ENCODE data around the gene HTN3.
A peak's percentile ranks its signal among the peaks of the same experiment; 100 is the strongest.
"Not testable (repeated sequence)": the region's sequence is repeated elsewhere in the genome, so short reads cannot be mapped to it uniquely, and the experiment has no call there.

Gene HTN3

GRCh38 chr4:70028159-70028558 is at the start of gene HTN3:
Gene HTN3, plus strand, starts transcription at chr4:70028459. Its CDS starts 2,282 bp downstream, at chr4:70030741.
- peak; percentile 52 for FAIRE-seq

GRCh38 chr4:69984030-69984443 is 44.2 kb upstream of the HTN3 start:
- DNase-seq (ENCODE audit: low spot score) (peak; percentile 44), FAIRE-seq (no peak)

More at GRCh38 chr4:70028159-70028558, at the start of gene HTN3:
- not testable (repeated sequence) for DNase-seq (ENCODE audit: low spot score)

- FAIRE-seq (no peak), DNase-seq (ENCODE audit: low spot score) (no peak)
Measured at GRCh38 chr4:69986663-69987062, 41.6 kb upstream of the HTN3 start.

DNA sequence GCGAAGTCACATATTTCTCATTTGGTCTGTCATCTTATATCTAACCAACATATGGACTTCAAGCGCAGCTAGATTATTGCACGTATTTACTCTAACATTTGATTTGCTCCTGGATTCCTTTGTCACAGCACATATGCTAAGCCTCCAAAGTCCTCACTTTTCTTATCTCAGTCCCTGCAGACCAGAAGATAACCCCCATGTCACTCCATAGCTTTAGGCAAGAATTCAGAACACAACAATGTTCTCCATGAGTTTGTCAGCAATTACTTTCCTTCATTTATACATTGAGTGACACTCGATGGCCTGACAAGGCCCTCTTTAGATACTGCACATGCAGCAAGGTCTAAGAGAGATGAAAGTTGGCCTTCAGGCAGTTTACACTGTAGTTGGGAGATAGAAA is 37.2 kb upstream of the HTN3 start:
- FAIRE-seq (no peak), DNase-seq (ENCODE audit: low spot score) (no peak)

GRCh38 chr4:69994782-69995181 is 33.5 kb upstream of the HTN3 start:
- DNase-seq (ENCODE audit: low spot score) (no peak), FAIRE-seq (no peak)

GRCh38 chr4:69995526-69996016 is 32.7 kb upstream of the HTN3 start, which contains the start of gene STATH:
Gene STATH, plus strand, starts transcription at chr4:69995966. Its CDS starts 2,472 bp downstream, at chr4:69998438.
- no peak for FAIRE-seq
- no peak for DNase-seq (ENCODE audit: low spot score)

DNA sequence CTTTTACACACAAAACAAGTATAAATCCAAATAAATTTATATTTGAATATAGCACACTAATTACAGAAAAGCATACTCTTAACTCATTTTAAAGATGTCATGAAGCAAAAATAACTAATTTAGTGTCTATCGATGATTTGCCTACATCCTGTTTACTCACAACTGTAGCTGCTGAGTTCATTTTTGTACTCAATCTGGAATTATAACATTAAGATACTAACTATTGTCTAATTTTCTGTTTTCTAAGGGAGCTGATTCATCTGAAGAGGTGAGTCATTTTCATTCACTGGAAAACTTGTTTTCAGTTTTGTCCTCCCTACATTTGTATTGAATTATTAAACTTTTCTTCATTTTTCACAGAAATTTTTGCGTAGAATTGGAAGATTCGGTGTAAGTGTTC is 28.8 kb upstream of the HTN3 start:
- DNase-seq (ENCODE audit: low spot score) (no peak), FAIRE-seq (no peak)

DNA sequence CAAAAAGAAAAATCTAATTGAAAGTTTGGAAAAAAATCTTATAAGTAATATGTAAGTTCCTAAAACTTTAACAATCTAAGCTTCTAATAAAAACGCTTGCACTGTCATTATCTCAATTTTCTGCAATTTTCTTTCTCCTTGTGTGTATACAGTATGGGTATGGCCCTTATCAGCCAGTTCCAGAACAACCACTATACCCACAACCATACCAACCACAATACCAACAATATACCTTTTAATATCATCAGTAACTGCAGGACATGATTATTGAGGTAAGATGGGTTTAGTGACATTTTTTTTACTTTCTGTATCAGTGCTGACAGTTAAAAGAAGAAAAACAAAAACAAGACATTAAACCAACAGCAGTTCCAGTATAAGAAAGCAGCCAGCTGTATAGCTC is 27.5 kb upstream of the HTN3 start:
- FAIRE-seq = no peak
- no peak for DNase-seq (ENCODE audit: low spot score)

DNA sequence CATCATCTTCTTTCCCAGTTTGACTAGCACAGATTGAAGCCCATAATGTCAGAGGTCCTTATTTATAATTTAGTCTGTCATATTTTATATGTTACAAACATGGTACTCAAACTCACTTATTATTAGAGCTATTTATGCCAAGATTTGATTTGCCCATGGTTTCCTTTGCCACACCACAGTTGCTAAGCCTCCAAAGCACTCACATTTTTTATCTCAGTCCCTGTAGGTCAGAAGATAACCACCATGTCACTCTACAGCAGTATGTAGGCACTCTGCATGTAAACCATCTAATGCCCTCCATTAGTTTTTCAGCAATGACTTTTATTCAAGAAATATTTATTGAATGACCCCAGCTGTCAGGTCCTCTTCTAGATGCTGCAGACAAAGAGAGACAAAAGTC is 25.8 kb upstream of the HTN3 start:
- no peak for DNase-seq (ENCODE audit: low spot score)

GRCh38 chr4:70008771-70009170 is 19.5 kb upstream of the HTN3 start:
- FAIRE-seq = no peak
- no peak for DNase-seq (ENCODE audit: low spot score)

More for the DNA sequence above, 25.8 kb upstream of the HTN3 start:
- no peak for FAIRE-seq

DNA sequence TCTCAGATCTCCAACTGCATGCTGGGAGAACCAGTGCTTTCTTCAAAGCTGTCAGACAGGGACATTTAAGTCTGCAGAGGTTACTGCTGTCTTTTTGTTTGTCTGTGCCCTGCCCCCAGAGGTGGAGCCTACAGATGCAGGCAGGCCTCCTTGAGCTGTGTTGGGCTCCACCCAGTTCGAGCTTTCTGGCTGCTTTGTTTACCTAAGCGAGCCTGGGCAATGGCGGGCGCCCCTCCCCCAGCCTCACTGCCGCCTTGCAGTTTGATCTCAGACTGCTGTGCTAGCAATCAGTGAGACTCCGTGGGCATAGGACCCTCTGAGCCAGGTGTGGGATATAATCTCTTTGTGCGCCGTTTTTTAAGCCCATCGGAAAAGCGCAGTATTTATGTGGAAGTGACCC is 9.3 kb upstream of the HTN3 start:
- DNase-seq (ENCODE audit: low spot score); FAIRE-seq: not testable (repeated sequence)

DNA sequence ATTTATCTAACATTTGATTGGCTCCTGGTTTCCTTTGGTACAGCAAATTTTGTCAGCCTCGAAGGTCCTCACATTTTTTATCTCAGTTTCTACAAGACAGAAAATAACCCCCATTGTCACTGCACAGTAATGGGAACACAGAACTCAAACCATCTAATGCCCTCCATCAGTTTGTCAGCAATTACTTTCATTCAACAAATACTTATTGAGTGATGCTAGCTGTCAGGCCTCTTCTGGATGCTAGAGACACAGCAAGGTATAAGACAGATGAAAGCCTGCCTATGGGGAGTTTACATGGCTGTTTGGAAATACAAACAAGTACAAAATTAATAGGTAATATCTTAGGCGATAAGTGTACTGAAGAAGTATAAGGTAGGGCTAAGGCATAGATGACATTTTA is 5.0 kb upstream of the HTN3 start:
- DNase-seq (ENCODE audit: low spot score) (no peak), FAIRE-seq (no peak)

DNA sequence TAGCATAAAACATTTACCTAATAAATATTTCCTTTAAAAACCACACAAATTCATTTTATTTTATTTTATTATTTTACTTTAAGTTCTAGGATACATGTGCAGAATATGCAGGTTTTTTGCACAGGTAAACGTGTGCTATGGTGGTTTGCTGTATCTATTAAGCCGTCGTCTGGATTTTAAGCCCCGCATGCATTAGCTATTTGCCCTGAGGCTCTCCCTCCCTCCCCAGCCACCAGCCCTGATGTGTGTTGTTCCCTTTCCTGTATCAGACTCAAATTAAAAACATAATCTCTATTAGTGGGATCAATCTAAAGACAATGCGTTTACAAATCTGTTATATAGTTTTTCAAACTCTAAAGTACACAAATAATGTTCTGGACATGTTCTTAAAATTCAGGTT is 1.2 kb upstream of the HTN3 start:
- DNase-seq (ENCODE audit: low spot score) (no peak), FAIRE-seq (no peak)

- DNase-seq (ENCODE audit: low spot score); FAIRE-seq: not testable (repeated sequence)
Measured at GRCh38 chr4:70037559-70037958, 9.3 kb downstream of the HTN3 start.

- not testable (repeated sequence) for DNase-seq (ENCODE audit: low spot score); FAIRE-seq
Measured at GRCh38 chr4:70039928-70040327, 11.7 kb downstream of the HTN3 start.

DNA sequence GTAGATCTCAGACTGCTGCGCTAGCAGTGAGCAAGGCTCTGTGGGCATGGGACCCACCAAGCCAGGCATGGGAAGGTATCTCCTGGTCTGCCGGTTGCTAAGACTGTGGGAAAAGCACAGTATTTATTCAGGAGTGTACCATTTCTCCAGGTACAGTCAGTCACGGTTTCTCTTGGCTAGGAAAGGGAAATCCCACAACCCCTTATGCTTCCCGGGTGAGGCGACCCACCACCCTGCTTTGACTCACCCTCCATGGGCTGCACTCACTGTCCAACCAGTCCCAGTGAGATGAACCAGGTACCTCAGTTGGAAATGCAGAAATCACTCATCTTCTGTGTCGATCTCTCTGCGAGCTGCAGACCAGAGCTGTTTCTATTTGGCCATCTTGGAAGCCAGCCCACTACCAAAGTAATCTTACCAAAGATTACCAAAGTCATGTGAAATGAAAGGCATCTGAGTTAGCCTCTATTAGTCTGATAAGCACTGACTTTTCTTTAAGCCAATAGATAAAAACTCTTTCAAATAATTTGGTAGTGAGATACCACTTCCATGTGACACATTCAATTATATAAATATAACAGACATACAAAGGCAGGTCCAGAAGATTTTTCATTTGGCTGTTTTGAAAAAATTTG is 13.5 kb downstream of the HTN3 start:
- DNase-seq (ENCODE audit: low spot score) (no peak), FAIRE-seq (no peak)

GRCh38 chr4:70050138-70050537 is 21.9 kb downstream of the HTN3 start, which contains the start of gene HTN1:
Gene HTN1, plus strand, starts transcription at chr4:70050438. Its CDS starts 2,639 bp downstream, at chr4:70053077.
- FAIRE-seq = peak; percentile 76
- not testable (repeated sequence) for DNase-seq (ENCODE audit: low spot score)

DNA sequence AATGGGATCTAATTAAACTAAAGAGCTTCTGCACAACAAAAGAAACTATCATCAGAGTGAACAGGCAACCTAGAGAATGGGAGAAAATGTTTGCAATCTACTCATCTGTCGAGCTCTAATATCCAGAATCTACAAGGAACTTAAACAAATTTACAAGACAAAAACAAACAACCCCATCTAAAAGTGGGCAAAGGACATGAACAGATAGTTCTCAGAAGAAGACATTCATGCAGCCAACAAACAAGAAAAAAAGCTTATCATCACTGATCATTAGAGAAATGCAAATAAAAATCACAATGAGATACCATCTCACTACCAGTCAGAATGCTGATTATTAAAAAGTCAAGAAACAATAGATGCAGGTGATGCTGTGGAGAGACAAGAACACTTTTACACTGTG is 28.3 kb downstream of the HTN3 start:
- not testable (repeated sequence) for DNase-seq (ENCODE audit: low spot score); FAIRE-seq

DNA sequence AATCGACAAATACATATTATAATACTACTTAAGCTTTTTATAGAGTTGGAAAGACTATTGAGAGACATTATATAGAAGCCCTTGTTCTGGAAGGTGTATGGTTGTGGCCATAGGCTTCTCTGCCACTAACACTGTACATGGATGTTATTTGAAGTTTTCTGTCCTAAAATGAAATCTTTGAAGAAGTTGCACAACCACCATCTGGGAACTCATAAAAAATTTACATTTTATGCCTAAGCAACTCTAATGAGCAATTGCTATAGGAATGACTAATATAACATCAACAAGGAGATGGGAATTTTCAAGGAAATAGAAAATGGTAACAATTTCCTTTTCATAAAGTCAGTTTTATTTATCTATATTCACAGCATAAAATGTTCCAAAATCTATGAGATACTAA is 29.4 kb downstream of the HTN3 start:
- DNase-seq (ENCODE audit: low spot score) (no peak), FAIRE-seq (no peak)

- FAIRE-seq (no peak), DNase-seq (ENCODE audit: low spot score) (no peak)
Measured at GRCh38 chr4:70059149-70059548, 30.9 kb downstream of the HTN3 start.

GRCh38 chr4:70062000-70062399 is 33.7 kb downstream of the HTN3 start:
- FAIRE-seq (no peak), DNase-seq (ENCODE audit: low spot score) (no peak)

GRCh38 chr4:70080205-70080604 is 51.9 kb downstream of the HTN3 start:
- no peak for FAIRE-seq
- no peak for DNase-seq (ENCODE audit: low spot score)

Data from urothelium cell line (cell line).